Ammon's horn (tissue), 1 donor: ENCODE measurements around the gene SLC8A2.
"Not testable (repeated sequence)": the region's sequence is repeated elsewhere in the genome, so short reads cannot be mapped to it uniquely, and the experiment has no call there.

Experiments
- DNase-seq: peaks from one replicate; pipeline ENCODE4 v3.0.0-alpha.2; 2016; ENCODE audit warnings: low spot score

SLC8A2 gene

GRCh38 chr19:47487551-47488515 lies 16.1 kb upstream of the SLC8A2 start:
- DNase-seq: no peak

DNA sequence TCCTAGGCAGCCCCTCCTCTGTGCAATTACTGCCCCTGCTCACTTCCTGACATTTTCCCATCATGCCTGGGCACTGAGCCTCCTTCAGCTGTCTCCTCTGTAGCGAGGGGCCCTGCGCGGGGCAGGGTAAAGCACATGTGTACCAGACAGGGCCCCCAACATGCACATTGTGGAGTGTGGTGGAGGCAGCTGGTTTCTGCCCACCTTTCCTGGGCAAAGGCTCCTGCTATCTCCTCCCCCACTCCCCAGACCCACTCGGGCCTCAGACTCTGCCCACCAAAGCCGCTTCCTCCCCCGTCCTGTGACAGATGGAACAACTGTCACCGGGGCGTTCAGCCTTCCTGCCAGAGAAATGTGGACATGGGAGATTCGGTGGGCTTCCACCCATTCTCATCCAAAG lies 15.2 kb upstream of the SLC8A2 start:
- no peak for DNase-seq

- not testable (repeated sequence) for DNase-seq
Observed at GRCh38 chr19:47486220-47486619, 14.5 kb upstream of the SLC8A2 start.

- DNase-seq: no peak
Observed at GRCh38 chr19:47485210-47485609, 13.5 kb upstream of the SLC8A2 start.

GRCh38 chr19:47483800-47484690 lies 12.4 kb upstream of the SLC8A2 start, which contains the start of gene KPTN:
TSS of gene KPTN (minus strand) at chr19:47484219. CDS start at chr19:47484160, 59 bp downstream.
- peak; percentile 89 for DNase-seq

DNA sequence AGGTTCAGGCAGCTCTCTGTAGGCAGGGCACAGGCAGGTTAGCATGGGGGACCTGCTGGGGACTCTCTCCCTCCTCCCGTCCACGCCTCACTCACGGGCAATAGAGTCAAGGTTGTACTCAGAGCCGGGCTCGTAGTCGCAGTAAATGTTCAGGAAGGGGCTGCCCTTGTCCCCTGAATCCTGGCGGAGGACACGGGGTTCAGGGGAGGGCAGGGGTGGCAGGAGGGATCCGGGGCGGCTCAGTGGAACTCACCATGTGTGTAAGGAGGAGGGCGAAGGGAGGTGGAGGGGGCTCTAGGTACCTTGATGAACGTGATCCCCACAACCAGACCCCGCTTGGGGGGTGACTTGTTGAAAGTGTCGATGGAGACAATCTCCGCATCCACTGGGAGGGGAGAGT lies 11.5 kb upstream of the SLC8A2 start:
- DNase-seq: no peak

DNA sequence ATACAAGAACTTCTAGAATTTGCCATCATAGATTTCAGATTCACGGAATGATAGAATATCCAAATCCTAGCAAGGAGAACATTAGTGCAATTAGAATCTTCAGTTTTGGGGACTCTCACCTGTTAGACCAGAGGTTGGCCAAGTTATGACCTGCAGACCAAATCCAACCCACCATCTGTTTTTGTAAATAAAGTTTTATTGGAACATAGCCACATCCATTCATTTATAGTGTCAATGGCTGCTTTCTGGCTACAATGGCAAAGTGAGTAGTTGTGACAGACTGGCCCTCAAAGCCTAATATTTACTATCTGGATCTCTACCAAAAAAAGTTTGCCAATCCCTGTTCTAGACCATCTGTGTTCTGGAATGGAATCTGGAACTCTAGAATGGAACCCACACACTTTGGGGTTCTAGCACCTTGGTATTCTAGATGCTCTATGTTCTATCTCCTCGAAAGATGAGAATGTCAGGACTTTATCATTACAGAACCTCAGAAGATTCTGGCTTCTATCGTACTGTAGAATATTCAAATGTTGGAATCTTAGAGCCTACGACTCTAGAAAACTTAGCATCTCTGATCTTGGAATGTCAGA lies 9.9 kb upstream of the SLC8A2 start:
- no peak for DNase-seq

GRCh38 chr19:47480658-47481057 lies 9.0 kb upstream of the SLC8A2 start:
- no peak for DNase-seq

DNA sequence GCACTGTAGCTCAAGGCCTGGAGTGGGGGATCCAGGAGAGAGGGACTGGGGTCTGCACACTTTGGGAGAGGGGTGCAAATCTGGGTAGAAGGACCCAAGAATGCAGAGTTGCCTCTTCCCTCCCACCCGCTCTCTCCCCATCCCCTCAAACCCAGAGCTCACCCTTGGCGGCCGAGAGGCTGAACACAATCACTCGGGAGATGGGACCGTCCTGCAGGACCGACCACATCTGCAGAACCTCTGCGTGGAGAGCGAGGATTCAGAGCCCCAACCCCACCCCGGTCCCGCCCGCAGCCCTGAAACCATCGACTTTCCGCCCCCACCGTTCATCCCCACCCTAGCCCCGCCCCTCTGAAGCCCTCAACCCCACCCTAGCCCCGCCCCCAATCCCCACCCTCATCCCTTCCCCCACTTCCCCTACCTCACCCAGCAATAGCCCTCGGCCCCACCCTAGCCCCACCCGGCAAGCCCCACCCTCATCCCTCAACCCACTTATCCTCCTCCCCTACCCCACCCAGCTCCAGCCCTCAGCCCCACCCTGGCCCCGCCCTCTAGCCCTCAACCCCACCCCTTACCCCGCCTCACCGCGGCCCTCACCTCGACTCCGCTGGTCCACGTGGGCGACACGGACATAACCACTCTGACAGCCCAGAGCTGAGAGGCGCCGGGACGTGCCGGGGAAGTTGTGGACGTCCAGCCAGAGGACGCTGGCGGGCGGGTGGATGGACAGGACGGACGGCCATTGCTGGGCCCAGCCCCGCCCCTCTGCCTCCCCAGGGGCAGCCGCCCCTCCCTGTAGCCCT lies 8.2 kb upstream of the SLC8A2 start:
- no peak for DNase-seq

DNA sequence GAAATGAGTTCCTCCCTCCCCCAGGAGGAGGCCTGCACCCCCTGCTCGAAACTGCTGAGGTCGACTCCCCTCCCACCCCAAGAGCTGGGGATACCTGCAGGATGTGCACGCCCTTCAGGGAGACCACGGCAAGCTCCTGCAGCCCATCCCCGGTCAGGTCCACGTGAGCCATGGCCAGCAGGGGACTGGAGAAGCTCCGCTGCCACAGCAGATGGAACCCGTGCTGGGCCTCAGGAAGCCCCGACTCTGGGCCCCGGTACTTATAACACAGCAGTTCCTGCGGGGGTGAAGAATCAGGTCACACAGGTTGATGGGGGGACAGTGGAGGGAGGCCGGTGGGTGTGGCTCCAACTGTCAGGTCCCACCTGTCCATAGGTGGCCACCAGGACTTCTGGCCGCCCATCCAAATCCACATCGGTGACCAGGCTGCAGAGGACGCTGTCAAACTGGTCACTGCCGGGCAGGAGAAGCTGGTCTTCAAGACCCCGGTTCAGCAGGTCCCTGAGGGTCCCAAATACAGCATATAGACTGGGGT lies 4.8 kb upstream of the SLC8A2 start:
- no peak for DNase-seq

DNA sequence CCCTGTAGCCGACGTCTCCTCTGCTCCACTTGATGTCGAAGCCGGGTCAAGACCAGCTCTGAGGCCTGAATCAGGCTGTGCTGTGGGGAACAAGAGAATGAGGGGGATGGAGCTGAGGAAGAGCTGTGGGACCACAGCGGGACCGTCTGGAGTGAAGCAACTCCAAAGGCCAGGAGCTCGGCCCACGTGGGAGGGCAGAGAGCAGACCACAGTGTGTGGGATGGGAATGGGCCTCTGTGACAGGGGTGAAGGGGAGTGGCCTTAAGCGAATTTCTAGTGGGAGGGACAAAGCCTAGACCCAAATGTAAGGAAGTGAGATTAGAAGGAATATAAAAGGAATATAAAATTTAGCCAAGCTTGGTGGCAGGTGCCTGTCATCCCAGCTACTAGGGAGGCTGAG lies 3.8 kb upstream of the SLC8A2 start:
- no peak for DNase-seq

DNA sequence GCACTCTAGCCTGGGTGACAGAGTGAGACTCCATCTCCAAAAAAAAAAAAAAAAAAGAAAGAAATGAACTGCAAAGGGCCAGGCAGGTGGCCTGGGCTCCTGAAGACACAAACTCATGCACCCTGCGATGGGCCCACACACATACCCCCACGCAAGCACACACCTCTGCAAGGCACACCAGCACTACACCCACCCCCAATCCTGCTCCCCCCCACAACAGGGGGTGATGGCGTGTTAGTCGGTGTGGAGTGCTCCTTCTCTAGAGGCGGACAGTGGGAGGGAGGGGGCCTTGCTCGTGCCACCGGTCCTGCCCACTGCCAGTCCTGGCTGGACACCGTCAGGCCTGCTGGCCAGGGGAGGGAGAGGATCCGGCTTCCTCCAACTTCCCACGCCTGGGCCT lies 1.6 kb upstream of the SLC8A2 start:
- no peak for DNase-seq

DNA sequence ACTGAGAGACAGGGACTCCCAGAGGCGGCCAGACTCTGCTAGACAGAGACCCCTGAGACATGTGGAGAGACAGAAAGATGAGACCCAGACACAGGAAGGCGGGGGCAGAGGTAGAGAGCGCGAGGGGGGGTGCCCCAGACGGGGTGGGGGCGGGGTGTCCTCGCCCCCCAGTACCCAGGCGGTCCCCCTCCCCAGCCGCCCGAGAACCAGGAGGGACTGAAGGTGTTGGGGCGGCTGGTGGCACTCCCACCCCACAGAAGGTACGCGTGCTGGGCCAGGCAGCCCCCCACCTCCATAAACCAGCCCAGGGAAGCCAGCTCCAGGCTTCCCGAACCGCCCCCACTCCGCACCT lies 336 bp downstream of the SLC8A2 start:
- no peak for DNase-seq

- DNase-seq: no peak
Observed at GRCh38 chr19:47470447-47471195, 1.1 kb downstream of the SLC8A2 start.

- DNase-seq: no peak
Observed at GRCh38 chr19:47469719-47470118, 2.0 kb downstream of the SLC8A2 start.

DNA sequence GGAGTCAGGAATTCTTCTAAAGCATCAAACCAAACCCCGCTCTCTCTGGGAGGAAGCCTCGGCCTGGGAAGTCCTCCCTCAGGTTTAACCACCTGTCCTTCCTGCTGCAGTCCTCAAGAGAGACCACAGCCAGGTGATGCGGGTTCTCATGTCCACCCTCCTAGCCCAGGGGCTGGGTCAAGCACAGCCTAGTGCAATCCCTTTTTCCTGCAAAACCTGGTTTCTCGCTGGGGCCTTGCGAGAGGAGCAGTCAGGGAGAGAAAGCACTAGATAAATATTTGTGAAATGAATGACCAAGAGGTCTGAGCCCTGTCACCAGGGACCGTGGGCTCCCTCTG lies 2.4 kb downstream of the SLC8A2 start:
- DNase-seq: no peak

- DNase-seq: no peak
Observed at GRCh38 chr19:47467914-47468313, 3.8 kb downstream of the SLC8A2 start.

GRCh38 chr19:47465957-47466356 lies 5.7 kb downstream of the SLC8A2 start:
- DNase-seq: no peak

- DNase-seq: no peak
Observed at GRCh38 chr19:47464675-47465419, 6.8 kb downstream of the SLC8A2 start.

DNA sequence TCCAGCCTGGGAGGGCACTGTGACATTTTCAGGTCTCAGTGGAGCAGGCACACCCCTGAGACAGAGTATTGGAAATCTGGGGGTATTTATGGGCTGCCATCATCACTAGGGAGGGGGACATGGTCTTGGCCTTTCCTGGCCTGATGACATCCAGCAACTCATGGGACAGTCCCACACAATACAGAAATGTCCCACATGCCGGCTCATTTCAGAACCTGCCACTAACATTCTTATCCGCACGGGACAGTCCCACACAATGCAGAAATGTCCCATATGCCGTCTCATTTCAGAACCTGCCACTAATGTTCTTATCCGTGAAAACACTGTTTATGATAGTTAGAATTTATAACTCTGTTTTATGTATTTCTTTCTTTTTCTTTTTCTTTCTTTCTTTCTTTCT lies 9.8 kb downstream of the SLC8A2 start:
- DNase-seq: no peak
